Measurements from ENCODE around the gene RS1.

RS1 gene

DNA sequence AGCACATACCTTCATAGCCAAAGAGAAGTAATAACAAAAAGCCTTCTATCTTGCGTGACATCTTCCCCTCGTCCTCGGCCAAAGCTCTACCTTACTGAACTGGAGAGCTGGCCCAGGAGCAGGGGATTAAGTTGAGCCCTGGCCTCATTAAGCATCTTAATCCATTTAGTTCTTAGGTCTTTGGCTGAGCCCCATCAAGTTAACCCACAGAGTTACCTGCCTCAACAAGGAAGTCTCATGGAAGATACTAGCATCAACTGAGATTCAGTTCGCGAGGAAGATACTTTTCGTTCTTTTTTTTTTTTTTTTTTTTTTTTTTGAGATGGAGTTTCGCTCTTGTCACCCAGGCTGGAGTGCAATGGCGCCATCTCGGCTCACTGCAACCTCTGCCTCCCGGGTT lies at the start of gene RS1:
TSS of gene RS1 (minus strand) at position 101 of the 400 bp plus-strand sequence. CDS start at position 61, 40 bp downstream.
- no peak for DNase-seq (ENCODE audit: low read depth in 4 of 4, low spot score in 1 of 4)

DNA sequence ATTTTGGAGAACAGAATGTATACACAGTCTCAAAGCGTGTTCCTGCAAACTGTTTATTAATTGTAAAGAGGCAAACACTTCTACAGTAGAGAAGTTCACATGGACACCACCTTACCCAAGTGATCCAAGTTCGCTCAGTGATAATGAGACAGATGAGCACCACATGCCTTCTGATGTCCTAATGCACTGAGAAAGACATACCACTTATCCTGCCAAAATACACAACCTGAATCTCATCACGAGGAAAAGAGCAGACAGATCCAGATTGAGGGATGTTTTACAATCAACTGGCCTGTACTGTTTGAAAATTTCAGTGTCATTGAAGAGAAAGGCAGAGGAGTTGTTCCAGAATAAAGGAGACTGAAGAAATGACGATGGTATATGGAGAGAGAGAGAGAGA lies 47.9 kb upstream of the RS1 start:
- no peak for DNase-seq (ENCODE audit: low read depth in 4 of 4, low spot score in 1 of 4)

DNA sequence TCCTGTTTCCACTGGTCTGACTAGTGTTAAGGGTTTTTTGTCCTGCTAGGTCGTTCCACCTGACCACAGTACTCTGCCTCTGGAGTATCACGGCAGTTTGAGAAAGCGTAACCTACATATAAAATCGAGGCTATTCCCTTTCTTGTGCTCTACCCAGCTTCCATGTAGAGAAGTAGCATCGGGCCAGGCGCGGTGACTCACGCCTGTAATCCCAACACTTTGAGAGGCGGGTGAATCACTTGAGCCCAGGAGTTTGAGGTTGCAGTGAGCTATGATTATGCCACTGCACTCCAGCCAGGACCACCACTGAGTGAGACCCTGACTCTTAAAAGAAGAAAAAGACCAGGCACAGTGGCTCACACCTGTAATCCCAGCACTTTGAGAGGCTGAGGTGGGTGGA lies 43.0 kb upstream of the RS1 start:
- no peak for DNase-seq (ENCODE audit: low read depth in 4 of 4, low spot score in 1 of 4)

DNA sequence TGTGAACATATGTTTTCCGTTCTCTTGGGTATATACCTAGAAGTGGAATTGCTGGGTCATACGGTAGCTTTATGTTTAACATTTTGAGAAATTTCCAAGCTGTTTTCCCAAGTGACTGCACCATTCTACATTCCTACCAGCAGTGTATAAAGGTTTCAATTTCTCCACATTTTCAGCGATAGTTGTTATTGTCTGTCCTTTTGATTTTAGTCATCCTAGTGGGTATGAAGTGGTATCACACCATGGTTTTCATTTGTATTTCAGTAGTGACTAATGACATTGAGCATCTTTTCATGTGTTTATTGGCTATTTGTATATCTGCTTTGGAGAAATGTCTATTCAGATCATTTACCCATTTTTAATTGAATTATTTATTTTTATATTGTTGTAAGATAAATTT lies 37.9 kb upstream of the RS1 start:
- DNase-seq (ENCODE audit: low read depth in 4 of 4, low spot score in 1 of 4), result no peak

DNA sequence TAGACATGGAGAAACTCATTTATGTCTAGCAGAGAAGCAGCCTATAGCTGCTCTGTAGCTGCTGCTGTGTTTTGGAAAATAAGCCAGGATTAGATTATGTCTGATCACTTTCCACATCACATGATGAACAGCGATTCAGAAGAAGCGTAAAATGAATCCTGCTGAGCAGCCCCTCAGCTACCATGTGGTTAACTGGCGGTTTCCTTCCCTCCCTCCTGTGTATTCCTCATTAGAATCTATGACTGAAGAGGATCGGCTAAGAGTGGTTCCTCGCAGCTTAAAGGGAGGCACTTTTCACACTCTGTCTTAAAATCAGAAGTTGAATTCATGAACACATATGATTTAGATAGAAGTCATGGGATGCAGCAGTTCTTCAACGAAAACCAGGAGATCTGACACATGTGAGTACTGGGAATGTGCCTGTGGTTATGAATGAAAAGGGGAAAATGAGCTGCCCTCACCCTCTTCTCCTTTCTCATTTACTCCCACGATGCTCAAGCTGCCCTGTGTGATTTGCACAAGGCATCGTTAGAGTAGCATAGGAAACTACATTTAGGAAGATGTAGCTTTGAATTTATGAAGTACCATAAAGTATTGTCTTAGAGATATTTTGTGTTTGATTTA lies 35.6 kb upstream of the RS1 start, which contains the start of gene PPEF1:
TSS of gene PPEF1 (plus strand) at position 220 of the 624 bp plus-strand sequence. CDS start at position 356, 136 bp downstream.
- DNase-seq (ENCODE audit: low read depth in 4 of 4, low spot score in 1 of 4), result no peak

DNA sequence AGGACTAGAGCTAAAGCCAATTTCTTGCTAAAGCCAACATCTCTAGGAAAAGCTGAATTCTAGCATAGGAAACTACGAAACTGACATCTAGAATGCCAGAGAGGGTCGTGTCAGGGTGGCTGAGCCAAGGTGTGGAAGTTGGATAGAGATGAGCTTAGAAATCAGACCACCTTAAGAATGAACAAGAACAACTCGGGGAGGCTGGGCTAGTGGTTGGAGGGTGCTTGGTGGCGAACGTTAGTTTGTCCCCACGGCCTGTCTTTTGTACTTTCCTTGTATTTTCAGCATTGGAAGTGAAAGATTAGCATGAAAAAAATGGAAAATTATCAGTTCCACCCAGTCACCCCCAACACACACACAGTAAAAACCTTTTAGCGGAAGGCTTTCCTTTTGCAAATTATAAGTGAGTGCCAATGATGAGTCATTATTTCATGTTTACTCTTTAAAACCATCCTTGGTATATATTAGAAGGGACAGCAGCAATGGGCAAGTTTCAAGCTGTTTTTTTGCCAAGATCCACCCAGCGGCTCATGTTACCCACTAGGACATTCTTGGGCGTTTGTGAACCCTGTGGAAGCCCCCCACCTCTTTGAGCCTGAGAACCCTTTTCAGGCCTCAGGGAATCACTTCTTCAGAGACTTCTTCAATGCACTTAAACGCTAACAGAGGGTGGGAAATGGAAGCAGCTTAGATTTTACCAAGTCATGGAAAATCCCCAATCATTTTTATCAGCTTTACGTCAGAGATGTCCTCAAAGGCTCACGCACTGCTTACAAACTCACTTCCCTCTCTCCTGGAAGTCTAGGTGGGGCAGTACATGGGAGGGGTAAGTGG lies 30.7 kb upstream of the RS1 start:
- DNase-seq (ENCODE audit: low read depth in 4 of 4, low spot score in 1 of 4), result no peak

DNA sequence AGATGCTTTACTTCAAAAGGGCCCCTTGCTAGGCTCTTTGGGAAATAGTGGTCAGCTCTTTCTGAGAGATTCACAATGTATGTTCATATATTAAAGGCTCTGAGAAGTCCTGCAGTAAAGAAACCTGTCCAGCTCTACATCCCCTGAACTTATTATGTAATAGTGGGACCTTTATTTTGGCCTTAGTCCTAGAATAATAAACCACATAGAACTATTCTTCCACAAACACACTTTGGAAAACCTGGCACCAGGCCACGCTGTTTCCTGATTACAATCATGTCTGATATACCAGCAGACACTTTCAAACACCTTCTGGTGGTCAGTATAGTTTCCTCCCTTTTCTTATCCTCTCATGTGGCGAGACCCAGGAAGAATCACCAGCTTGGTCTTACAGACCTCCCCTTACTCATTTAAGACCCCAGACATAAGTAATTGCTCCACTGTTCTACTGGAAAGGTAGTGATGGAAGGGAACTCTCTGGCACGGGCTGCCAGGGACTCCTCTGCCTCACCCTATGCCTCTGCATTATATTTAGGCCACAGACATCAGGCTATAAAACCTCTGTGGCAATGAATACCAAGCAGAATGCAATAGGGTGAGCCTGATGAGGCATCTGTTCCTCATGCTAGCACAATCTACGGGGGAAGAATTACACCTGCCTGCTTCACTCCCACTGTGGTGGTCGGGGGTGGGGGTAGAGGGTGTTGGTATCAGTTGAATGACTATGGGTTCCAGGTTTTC lies 29.9 kb upstream of the RS1 start:
- DNase-seq (ENCODE audit: low read depth in 4 of 4, low spot score in 1 of 4), result no peak

DNA sequence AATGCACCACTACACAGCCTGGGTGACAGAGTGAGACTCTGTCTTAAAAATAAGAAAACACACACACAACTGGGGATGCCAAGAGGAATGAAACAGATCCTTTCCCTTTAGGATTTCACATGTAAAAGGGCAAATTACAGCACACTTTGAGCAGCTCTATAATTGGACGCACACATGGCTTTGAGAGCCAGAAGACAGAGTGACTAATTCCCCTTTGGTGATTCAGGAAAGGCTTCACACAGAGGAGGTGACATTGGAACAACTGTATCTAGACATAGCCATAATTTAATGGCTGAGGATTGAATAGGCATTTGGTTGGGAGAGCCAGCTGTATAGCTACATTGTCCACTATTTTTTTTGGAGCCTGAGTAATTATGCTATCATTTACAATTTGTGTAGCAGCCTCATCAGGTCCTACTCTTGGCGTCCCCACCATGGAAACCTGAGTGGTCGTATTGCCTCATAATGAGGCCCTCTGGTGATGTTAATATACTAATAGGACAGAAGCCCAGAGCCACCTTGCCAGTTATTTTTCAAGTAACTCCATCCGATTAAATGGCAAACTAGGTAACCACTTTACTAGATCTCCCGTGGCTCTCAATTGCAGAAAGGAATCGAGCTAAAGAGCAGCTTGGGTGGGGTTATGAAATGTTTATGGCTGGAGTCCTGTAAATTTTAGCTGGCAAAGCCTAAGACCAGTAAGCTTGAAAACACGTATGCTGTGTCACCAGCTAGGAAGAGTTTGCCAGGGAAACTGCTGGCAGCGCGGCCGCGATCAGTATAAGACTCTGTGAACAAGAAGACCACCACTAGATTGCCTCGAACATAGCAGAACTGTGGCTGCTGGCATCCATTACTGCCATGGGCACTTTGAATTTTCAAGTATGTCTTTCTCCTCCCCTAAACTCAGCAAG lies 27.1 kb upstream of the RS1 start:
- no peak for DNase-seq (ENCODE audit: low read depth in 4 of 4, low spot score in 1 of 4)

DNA sequence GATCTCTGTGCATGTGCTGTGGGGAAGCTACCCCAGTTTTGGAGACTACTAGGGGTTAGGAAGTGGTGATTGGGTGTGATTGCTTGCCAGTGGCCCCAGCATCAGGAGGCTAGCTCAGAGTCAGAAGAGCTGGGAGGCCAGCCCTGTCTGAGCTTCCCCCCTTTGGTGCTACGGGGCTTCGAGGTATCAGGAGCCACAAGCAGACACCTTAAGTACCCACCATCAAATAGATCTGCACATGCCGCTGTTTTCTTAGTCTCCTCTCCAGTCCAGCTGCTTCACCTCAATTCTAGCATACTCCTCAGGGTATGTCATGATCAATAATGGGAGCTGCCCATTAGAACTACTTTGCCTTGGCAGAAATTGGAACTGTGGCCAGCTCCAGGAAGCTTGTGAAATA lies 24.7 kb upstream of the RS1 start:
- no peak for DNase-seq (ENCODE audit: low read depth in 4 of 4, low spot score in 1 of 4)

DNA sequence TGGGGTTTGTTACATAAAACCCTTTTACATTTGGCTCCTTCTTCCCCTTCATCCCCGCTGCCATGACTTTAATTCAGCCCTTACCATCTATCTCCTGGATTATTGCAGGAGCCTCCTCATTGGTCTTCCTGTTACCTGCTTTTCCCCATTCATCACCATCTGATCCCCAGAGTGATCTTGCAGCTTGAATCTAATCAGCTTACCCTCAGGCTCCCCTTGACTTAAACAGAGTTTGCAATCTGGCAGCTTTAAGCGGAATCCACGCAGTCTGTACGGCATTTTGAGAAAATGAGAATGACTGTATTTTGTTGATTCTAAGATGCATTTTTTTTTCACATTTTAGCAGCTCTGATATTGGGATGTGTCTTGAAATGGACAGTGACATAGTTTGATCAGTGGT lies 20.6 kb upstream of the RS1 start:
- no peak for DNase-seq (ENCODE audit: low read depth in 4 of 4, low spot score in 1 of 4)

DNA sequence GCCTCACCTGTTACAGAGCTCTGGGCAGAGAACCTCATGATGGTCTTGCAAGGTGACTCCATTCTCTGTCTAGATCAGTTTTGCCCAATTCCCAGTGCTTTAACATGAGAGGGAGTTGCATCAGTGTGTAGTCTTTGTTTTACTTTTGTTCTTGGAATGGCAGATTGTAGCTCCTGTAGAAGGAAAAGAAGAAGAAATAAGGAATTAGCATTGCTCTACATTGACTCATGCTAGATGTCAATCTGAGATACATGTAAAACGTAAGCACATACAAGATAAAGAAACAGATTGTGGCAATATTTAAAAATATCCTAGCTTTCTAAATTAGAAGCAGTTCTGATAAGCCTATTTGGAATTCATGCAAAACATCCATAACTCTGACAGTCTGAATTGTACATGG lies 19.5 kb upstream of the RS1 start:
- DNase-seq (ENCODE audit: low read depth in 4 of 4, low spot score in 1 of 4), result no peak

DNA sequence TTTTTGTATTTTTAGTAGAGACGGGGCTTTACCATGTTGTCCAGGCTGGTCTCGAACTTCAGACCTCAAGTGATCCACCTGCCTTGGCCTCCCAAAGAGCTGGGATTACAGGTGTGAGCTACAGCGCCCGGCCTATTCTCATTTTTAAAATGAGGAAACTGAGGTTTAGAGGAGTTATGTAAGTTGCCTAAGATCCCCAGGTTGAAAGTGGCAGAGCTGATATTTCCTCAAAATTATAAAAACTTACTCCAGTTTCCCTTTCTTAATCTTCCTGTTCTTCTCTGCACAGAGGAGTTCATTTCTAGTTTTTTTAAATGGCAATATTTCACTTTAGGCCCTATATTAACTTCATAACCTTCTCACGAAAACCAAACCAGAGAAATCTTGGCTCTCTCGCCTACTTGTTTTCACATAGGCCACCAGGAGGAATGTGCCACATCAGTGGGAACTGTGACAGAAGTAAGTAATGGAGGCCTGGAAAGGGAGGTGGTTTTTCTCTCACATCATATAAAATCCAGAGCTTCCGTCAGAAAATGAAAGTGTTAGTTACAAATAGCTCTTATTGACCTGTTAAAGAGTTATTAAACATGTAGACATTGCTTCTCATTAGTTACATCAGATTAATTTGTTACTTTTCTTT lies 16.1 kb upstream of the RS1 start:
- DNase-seq (ENCODE audit: low read depth in 4 of 4, low spot score in 1 of 4), result no peak

DNA sequence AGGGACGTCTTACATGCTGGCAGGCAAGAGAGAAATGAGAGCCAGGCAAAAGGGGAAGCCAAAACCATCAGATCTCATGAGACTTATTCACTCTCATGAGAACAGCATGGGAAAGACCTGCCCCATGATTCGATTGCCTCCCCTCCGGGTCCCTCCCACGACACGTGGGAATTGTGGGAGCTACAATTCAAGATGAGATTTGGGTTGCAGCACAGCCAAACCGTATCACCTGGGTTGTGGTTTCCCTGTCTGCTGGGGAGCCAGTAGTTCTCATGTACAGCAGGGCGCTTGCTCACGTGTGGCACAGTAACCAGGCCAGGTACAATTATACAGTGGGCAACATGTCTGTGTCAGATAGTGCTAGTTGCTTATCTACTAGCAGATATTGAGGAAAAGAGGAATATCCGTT lies 11.1 kb upstream of the RS1 start:
- DNase-seq (ENCODE audit: low read depth in 4 of 4, low spot score in 1 of 4), result no peak

DNA sequence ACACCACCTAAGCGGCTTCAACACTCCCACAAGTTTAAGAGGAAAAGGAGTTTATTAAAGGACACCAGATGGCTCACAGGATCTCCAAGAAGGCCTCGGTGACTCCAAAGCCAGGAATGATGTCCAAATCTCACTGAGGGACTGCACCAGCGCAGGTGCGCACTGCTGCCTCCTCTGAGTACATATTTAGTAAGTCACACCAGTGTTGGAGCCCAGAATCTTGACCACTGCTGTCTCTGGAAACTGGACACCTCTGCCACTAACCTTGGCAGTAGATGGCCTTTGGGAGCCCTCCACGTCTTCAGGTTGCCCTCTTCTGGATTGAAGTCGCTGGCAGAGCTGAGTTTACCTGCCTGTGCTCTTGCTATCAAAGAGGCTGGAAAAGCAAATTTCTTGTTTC lies 10.1 kb upstream of the RS1 start:
- no peak for DNase-seq (ENCODE audit: low read depth in 4 of 4, low spot score in 1 of 4)

DNA sequence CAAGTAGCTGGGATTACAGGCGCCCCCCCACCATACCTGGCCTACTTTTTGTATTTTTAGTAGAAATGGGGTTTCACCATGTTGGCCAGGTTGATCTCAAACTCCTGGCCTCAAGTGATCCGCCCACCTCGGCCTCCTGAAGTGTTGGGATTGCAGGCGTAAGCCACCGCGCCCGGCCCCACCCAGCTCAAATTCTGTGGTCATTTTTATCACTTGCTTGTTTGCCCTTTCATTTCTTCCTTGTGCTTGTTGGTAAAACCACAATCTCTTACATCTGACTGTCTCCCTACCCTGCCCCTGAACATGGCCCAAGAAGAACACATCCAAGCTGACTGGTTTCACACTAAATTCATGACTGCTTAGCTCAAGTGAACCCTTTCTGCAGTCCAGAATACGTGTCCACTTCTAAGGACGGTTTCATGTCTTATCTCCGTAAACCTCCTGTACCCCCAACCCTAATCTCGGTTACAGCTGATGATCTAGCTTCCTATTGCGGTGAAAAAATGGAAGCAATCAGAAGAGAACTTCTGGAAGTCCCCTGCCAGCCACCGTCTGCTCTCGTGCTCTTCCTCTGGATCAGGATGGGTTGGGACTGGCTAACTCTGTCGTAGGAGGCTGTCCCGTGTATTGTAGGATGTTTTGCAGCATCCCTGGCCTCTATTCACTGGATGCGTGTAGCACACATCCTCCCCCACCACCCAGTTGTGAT lies 5.4 kb upstream of the RS1 start:
- DNase-seq (ENCODE audit: low read depth in 4 of 4, low spot score in 1 of 4), result no peak

DNA sequence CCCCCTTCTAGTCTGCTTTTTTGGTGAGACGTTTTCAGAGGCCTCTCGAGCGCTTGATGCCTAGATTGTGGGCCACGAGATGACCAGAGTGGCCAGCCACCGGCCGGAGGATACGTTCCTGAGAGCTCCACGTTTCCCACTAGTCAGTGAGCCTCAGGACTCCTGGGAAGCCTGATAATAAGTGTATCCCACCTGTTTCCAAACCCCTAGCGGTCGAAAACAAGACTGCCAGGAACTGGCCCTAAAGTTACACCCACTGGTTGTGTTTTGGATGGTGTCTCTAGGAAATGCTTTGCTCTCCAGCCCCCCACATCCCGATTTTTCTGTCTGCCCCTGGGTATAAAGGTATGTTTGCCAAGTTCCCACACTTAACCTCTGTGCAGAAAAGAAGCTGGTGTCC lies 4.6 kb upstream of the RS1 start:
- DNase-seq (ENCODE audit: low read depth in 4 of 4, low spot score in 1 of 4), result no peak

DNA sequence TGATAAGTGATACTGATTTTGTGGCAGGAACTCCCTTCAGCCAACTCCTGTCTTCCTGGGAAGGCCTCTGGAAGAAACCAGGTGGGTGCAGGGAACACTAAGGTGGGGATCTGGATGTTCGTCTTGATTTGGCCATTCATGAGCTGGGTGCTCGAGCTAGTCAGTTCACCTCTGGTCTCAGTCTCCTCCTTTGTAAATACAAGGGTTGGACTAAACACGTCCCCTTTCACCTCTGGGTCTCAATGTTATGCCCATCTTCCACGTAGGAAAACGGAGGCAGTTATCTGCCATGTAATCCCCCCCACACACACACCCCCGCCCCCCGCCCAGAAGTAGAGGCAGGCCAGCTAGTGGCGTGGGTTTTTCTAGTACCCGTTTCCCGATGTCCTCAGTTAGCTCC lies 4.1 kb upstream of the RS1 start:
- DNase-seq (ENCODE audit: low read depth in 4 of 4, low spot score in 1 of 4), result no peak

DNA sequence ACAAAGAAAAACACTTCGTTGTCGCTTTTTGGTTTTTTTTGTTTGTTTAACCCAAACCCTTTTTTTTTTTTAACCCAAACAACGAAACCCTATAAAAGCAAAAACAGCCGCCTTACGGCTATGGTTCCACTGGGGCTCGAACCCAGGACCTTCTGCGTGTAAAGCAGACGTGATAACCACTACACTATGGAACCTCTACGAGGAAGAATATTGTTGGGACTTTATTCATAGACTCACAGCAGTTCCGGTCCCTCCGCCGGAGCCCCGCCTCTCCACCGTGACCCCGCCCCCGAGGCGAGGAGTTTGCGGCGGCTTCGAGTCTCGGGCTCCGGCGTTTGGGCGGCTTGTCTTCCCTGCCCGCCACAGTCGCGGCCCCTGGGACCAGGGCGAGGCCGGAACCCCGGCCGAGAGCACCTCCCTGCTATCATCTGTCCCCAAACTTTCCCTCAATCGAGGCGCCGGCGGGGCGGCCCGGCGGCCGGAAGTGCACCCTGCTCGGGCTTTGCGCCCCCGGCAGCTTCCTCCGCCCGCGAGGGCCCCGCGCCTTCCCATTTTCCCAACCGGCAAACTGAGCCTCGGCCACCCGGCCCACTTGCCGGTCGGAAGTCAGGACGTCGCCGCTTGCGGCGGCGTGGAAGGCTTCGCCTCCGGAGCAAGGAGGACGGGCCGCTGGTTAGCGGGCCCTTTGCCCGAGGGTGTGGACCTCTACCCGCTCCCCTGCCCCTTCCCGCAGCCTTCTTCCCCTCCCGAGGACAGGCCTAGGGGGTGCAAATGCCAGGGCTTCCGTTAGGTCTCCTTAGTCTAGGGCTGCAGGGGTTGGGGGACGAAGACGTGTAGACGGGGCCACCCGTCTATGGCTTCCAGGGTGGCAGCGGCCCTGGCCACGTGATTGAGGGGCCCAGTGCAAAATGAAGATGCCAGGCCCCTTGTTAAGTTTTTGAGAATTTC lies 3.2 kb upstream of the RS1 start:
- peak; percentile 48 to 63 (median 51) for DNase-seq (ENCODE audit: low read depth in 4 of 4, low spot score in 1 of 4)

DNA sequence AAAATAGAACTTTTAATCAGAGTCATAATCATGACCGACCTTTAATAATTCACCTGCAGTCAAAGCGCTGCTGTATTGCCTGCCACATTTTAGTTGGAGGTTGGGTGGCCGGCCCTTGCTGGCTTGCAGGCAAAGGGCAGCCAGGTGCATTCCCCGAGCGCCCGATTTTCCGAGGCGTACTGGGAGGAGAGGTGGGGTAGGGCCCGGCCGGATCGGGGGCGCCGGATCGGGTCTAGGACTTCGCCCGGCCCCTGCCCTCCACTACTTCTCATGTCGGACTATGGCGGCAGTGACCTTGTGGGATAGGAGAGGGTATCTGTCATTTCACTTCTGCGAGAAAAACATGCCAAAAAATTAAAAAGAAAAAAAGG lies 2.5 kb upstream of the RS1 start:
- peak in 2 of 4 experiments; percentile 1 to 5 for DNase-seq (ENCODE audit: low read depth in 4 of 4, low spot score in 1 of 4)

Data from stimulated activated CD4-positive, alpha-beta T cell treated with anti-CD3 and anti-CD28 coated beads, Interleukin-1b, Interleukin-23, amount 100 ng/mL, for 24 hours (primary cell).